Calu3 (cell line): ENCODE data around the gene PTPRG. TPM values are rescaled to one million over a fixed set of nuclear protein-coding genes. Genes with fewer than 3 reads are reported as not detected.

ENCODE experiments used
- BruUV-seq: library from RNA; stranded (reverse); fragments of 400-500 nt; replicated peaks from 2 replicates; lab custom pipeline; 2021; lab: Mats Ljungman, UMichigan
- CTCF ChIA-PET: fragments of 300-600 bp; sonication (Branson Sonifier 250); formaldehyde crosslinking; loops from one replicate; lab custom pipeline; 2022; ENCODE audit warnings: antibody characterized with exemption; lab: Charles Lee
- DNase-seq: peaks from one replicate; pipeline ENCODE4 v3.0.0; 2022
- H3K27ac Mint-ChIP-seq: one replicate; pipeline ENCODE4 v1.8.0; 2022; ENCODE audit warnings: mixed read lengths; ENCODE audit not compliant: unreplicated experiment
- H3K27me3 Mint-ChIP-seq: one replicate; pipeline ENCODE4 v1.8.0; 2022; ENCODE audit warnings: mixed read lengths; ENCODE audit not compliant: unreplicated experiment
- H3K36me3 Mint-ChIP-seq: one replicate; pipeline ENCODE4 v1.8.0; 2022; ENCODE audit warnings: mild to moderate bottlenecking, moderate library complexity, mixed read lengths; ENCODE audit not compliant: insufficient read depth, unreplicated experiment
- H3K4me1 Mint-ChIP-seq: one replicate; pipeline ENCODE4 v1.8.0; 2022; ENCODE audit warnings: mild to moderate bottlenecking, low read depth, mixed read lengths; ENCODE audit not compliant: unreplicated experiment
- H3K4me3 Mint-ChIP-seq: one replicate; pipeline ENCODE4 v1.8.0; 2022; ENCODE audit warnings: mild to moderate bottlenecking, low read depth, moderate library complexity, mixed read lengths; ENCODE audit not compliant: unreplicated experiment
- H3K9me3 Mint-ChIP-seq: one replicate; pipeline ENCODE4 v1.8.0; 2022; ENCODE audit warnings: low read depth, mixed read lengths; ENCODE audit not compliant: unreplicated experiment
- intact Hi-C: fragments of 100-400 bp; cut with micrococcal nuclease; formaldehyde crosslinking; loops from one replicate; pipeline ENCODE4 v1.10.0; 2022; ENCODE audit not compliant: unreplicated experiment
- total RNA-seq: library from RNA; stranded (reverse); gene quantifications from 2 replicates; pipeline ENCODE4 v1.2.3, GENCODE V29; 2022
- TF ChIP-seq, protein P1 (sequence below): fragments of 200-600 bp; IDR thresholded peaks from one replicate; pipeline ENCODE4 v1.8.0; 2022; ENCODE audit warnings: antibody characterized with exemption; ENCODE audit not compliant: unreplicated experiment

The PTPRG gene
- total RNA-seq, 1 experiment from 2014 or later: 0.35 TPM

DNA sequence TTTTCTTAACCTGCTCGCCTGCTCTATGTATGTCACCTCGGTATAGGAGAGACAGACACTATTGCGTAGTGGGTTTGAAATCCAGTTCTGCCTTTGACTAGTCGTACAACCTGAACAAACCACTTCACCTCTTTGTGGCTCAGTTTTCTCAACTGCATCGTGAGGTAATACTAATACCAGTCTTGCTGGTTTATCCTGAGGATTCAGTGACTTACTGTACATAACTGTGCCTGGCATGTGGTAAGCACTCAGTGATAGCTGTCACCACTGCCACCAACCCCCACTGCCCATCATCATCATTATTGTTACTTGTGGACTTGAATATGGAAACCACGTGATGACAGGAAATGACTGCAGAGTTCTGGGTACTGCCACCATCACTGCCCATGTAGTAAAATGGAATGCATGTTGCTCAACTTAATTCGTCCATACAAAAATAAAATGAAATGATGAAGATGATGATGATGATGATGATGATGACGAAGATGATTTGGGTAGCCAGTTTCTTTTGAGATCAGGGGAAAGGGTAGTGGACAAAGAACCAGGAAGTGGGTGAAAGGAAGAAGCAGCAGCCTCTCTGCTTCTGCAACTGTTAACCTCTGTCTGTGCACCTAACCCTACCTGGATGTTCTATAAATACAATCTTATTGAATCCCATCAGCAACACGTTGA, 583.9 kb downstream of the PTPRG start:
- Mint-ChIP-seq H3K9me3 (peaks cover 7% of the 10 kb centered on the region), H3K27me3 (no peaks in the 10 kb centered on the region), H3K36me3 (no peaks in the 10 kb centered on the region), H3K4me3 (no peak overlapping the region), H3K27ac (no peak overlapping the region), H3K4me1 (no peaks in the 10 kb centered on the region)
- CTCF ChIA-PET: no interaction called here
- intact Hi-C loops: no loop called here
- BruUV-seq: no TSS peak
- no peak for DNase-seq
- TF ChIP-seq, protein P1, sequence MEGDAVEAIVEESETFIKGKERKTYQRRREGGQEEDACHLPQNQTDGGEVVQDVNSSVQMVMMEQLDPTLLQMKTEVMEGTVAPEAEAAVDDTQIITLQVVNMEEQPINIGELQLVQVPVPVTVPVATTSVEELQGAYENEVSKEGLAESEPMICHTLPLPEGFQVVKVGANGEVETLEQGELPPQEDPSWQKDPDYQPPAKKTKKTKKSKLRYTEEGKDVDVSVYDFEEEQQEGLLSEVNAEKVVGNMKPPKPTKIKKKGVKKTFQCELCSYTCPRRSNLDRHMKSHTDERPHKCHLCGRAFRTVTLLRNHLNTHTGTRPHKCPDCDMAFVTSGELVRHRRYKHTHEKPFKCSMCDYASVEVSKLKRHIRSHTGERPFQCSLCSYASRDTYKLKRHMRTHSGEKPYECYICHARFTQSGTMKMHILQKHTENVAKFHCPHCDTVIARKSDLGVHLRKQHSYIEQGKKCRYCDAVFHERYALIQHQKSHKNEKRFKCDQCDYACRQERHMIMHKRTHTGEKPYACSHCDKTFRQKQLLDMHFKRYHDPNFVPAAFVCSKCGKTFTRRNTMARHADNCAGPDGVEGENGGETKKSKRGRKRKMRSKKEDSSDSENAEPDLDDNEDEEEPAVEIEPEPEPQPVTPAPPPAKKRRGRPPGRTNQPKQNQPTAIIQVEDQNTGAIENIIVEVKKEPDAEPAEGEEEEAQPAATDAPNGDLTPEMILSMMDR: no peak

GRCh38 chr3:62149539-62149938, 588.2 kb downstream of the PTPRG start:
- H3K36me3 Mint-ChIP-seq: no peaks in the 10 kb centered on the region

DNA sequence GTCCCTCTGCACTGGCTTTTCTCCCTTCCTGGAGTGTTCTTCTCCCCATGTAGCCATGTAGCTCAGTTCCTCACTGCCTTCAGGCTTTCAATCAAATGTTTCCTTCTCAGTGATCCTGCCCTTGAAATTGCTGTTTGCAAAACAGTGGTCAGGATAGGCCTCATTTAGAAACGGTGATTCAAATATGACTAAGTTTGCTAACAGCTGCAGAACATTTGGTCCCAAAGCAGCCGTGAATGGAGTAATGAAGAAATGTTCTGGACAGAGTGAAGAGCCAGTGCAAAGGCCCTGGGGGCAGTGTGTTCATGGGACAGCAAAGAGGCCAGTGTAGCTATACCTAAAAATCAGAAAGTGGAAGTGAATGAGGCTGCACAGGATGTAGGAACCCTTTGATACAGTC, 588.6 kb downstream of the PTPRG start:
- DNase-seq: no peak
- H3K27me3 Mint-ChIP-seq: no peaks in the 10 kb centered on the region
- no peak overlapping the region for H3K4me3 Mint-ChIP-seq
- intact Hi-C loops: no loop called here
- TF ChIP-seq, protein P1: no peak
- H3K27ac Mint-ChIP-seq: no peak overlapping the region
- peaks cover 7% of the 10 kb centered on the region for H3K9me3 Mint-ChIP-seq
- CTCF ChIA-PET: no interaction called here
- no TSS peak for BruUV-seq
- no peaks in the 10 kb centered on the region for H3K4me1 Mint-ChIP-seq
- H3K36me3 Mint-ChIP-seq: no peaks in the 10 kb centered on the region

More at GRCh38 chr3:62149539-62149938, 588.2 kb downstream of the PTPRG start:
- no peak for DNase-seq
- no peaks in the 10 kb centered on the region for H3K4me1 Mint-ChIP-seq
- no peaks in the 10 kb centered on the region for H3K27me3 Mint-ChIP-seq
- no peak overlapping the region for H3K4me3 Mint-ChIP-seq
- peaks cover 7% of the 10 kb centered on the region for H3K9me3 Mint-ChIP-seq
- CTCF ChIA-PET: interaction anchor here (0.7 kb wide), 1 partner anchor 423 kb away, joined by 4 read pairs; no protein-coding TSS in a partner anchor
- BruUV-seq: no TSS peak
- intact Hi-C loops: no loop called here
- TF ChIP-seq, protein P1: no peak
- no peak overlapping the region for H3K27ac Mint-ChIP-seq

- no peaks in the 10 kb centered on the region for H3K27me3 Mint-ChIP-seq
- no peak overlapping the region for H3K4me3 Mint-ChIP-seq
- BruUV-seq: no TSS peak
- no peaks in the 10 kb centered on the region for H3K4me1 Mint-ChIP-seq
- intact Hi-C loops: no loop called here
- H3K9me3 Mint-ChIP-seq: peaks cover 10% of the 10 kb centered on the region
- DNase-seq: no peak
- TF ChIP-seq, protein P1: no peak
- H3K36me3 Mint-ChIP-seq: no peaks in the 10 kb centered on the region
- CTCF ChIA-PET: no interaction called here
- H3K27ac Mint-ChIP-seq: no peak overlapping the region
Observed at GRCh38 chr3:62151591-62151990, 590.2 kb downstream of the PTPRG start.
